ENCODE measurements around the gene CASP2. TPM values are rescaled to one million over a fixed set of nuclear protein-coding genes. Genes with fewer than 3 reads are reported as not detected.

CASP2 gene
- polyA plus RNA-seq, 1 donor (not counting 4 experiments of a cell fraction or from before 2014, with no cell fraction given): 12.8 TPM

DNA sequence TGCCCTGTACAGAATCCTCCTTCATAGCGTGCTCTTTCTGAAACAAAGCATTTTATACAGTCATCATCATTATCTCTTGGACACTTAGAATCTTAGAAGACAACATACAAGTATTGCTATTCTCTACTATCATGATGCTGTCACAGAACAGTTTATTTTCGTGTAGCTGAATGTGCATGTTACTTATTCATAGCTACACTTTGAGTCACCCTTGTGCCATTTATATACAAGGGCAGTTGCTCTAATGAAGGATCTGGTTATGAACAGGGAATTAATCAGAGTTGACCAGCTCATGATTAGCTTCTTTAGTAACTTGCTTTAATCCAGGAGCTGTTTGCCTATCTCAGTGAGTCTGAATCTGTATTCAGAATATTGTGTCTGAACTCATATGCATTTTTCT, 11.2 kb downstream of the CASP2 start:
- H3K9me3 ChIP-seq (ENCODE audit: control insufficient read depth, low read depth, low read length): no peaks in the 10 kb centered on the region
- H3K36me3 ChIP-seq (ENCODE audit: control insufficient read depth in 2 of 2, extremely low read depth in 1 of 2, insufficient read depth in 2 of 2, low read length in 2 of 2): peaks cover 31 to 46% of the 10 kb centered on the region in 2 experiments
- no peak overlapping the region for H2AFZ ChIP-seq (ENCODE audit: control insufficient read depth, low read length)
- H3K27me3 ChIP-seq (ENCODE audit: control insufficient read depth, extremely low read depth, insufficient read depth, low read length): no peaks in the 10 kb centered on the region
- H3K9me1 ChIP-seq (ENCODE audit: control insufficient read depth, extremely low read depth, insufficient read depth, low read length): peaks cover 2% of the 10 kb centered on the region
- H3K27ac ChIP-seq (ENCODE audit: control insufficient read depth, insufficient read depth, low read length): no peak overlapping the region
- FAIRE-seq (no peak), DNase-seq (ENCODE audit: low read depth, low spot score) (no peak)
- dilution Hi-C loops (cut with MboI; ENCODE audit: extremely low pct_ligation_motif_present, low sequenced_read_pairs): no loop called here
- peaks cover 7% of the 10 kb centered on the region for H3K4me1 ChIP-seq (ENCODE audit: control insufficient read depth, extremely low read depth, insufficient read depth, low read length)
- no peak overlapping the region for H3K9ac ChIP-seq (ENCODE audit: control insufficient read depth, extremely low read depth, insufficient read depth, low read length)
- H3K4me3 ChIP-seq (ENCODE audit: control insufficient read depth in 2 of 3, extremely low read depth in 1 of 3, insufficient read depth in 2 of 3, low read depth in 1 of 3, low read length in 3 of 3): no peak overlapping the region
- peaks cover 3% of the 10 kb centered on the region for H3K79me2 ChIP-seq (ENCODE audit: control insufficient read depth, insufficient read depth, low read length)
- H3K4me2 ChIP-seq (ENCODE audit: control insufficient read depth, extremely low read depth, insufficient read depth, low read depth, low read length): no peak overlapping the region
- no peaks in the 10 kb centered on the region for H4K20me1 ChIP-seq (ENCODE audit: control insufficient read depth, extremely low read depth, insufficient read depth, low read length)
- TF ChIP-seq, protein P1, sequence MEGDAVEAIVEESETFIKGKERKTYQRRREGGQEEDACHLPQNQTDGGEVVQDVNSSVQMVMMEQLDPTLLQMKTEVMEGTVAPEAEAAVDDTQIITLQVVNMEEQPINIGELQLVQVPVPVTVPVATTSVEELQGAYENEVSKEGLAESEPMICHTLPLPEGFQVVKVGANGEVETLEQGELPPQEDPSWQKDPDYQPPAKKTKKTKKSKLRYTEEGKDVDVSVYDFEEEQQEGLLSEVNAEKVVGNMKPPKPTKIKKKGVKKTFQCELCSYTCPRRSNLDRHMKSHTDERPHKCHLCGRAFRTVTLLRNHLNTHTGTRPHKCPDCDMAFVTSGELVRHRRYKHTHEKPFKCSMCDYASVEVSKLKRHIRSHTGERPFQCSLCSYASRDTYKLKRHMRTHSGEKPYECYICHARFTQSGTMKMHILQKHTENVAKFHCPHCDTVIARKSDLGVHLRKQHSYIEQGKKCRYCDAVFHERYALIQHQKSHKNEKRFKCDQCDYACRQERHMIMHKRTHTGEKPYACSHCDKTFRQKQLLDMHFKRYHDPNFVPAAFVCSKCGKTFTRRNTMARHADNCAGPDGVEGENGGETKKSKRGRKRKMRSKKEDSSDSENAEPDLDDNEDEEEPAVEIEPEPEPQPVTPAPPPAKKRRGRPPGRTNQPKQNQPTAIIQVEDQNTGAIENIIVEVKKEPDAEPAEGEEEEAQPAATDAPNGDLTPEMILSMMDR (optimal IDR thresholded peaks at IDR 0.05 in 1 of 3, IDR thresholded peaks at IDR 0.05 in 1 of 3, conservative IDR thresholded peaks at IDR 0.05 in 1 of 3; ENCODE audit: extremely low read depth in 1 of 3, insufficient read depth in 2 of 3, low read length in 3 of 3): no peak
- TF ChIP-seq EZH2 (IDR thresholded peaks at IDR 0.05; ENCODE audit: low read length): no peak

DNA sequence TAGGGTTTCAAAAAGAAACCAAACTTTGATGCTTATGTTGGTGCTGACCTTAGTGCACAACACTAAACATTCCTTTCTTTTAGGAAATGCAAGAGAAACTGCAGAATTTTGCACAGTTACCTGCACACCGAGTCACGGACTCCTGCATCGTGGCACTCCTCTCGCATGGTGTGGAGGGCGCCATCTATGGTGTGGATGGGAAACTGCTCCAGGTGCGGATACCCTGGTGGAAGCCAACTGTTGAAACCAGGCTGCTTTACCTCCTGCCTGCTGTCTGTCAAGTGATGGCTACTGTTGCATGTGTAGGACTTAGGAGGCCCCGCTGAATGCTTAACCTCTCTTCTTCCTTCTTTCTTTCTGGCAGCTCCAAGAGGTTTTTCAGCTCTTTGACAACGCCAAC, 11.7 kb downstream of the CASP2 start:
- Histone ChIP-seq H3K9ac (ENCODE audit: control insufficient read depth, extremely low read depth, insufficient read depth, low read length) (no peak overlapping the region), H3K79me2 (ENCODE audit: control insufficient read depth, insufficient read depth, low read length) (no peaks in the 10 kb centered on the region), H3K27me3 (ENCODE audit: control insufficient read depth, extremely low read depth, insufficient read depth, low read length) (no peaks in the 10 kb centered on the region), H3K4me2 (ENCODE audit: control insufficient read depth, extremely low read depth, insufficient read depth, low read depth, low read length) (no peak overlapping the region), H3K4me3 (ENCODE audit: control insufficient read depth in 2 of 3, extremely low read depth in 1 of 3, insufficient read depth in 2 of 3, low read depth in 1 of 3, low read length in 3 of 3) (no peak overlapping the region), H3K27ac (ENCODE audit: control insufficient read depth, insufficient read depth, low read length) (no peak overlapping the region), H3K9me1 (ENCODE audit: control insufficient read depth, extremely low read depth, insufficient read depth, low read length) (no peaks in the 10 kb centered on the region), H4K20me1 (ENCODE audit: control insufficient read depth, extremely low read depth, insufficient read depth, low read length) (no peaks in the 10 kb centered on the region), H3K36me3 (ENCODE audit: control insufficient read depth in 2 of 2, extremely low read depth in 1 of 2, insufficient read depth in 2 of 2, low read length in 2 of 2) (peaks cover 32 to 46% of the 10 kb centered on the region in 2 experiments), H3K9me3 (ENCODE audit: control insufficient read depth, low read depth, low read length) (no peaks in the 10 kb centered on the region), H2AFZ (ENCODE audit: control insufficient read depth, low read length) (no peak overlapping the region), H3K4me1 (ENCODE audit: control insufficient read depth, extremely low read depth, insufficient read depth, low read length) (peaks cover 7% of the 10 kb centered on the region)
- DNase-seq (ENCODE audit: low read depth, low spot score) (no peak), FAIRE-seq (no peak)
- TF ChIP-seq, protein P1 (optimal IDR thresholded peaks at IDR 0.05 in 1 of 3, IDR thresholded peaks at IDR 0.05 in 1 of 3, conservative IDR thresholded peaks at IDR 0.05 in 1 of 3; ENCODE audit: extremely low read depth in 1 of 3, insufficient read depth in 2 of 3, low read length in 3 of 3): peak; percentile 67 to 87 (median 77)
- TF ChIP-seq EZH2 (IDR thresholded peaks at IDR 0.05; ENCODE audit: low read length): no peak
- dilution Hi-C loops (cut with MboI; ENCODE audit: extremely low pct_ligation_motif_present, low sequenced_read_pairs): no loop called here

Data from keratinocyte (primary cell).